HG03565 (cell line): ENCODE results near the gene AK2.
A peak's percentile ranks its signal among the peaks of the same experiment; 100 is the strongest.
"Not testable (repeated sequence)": the region's sequence is repeated elsewhere in the genome, so short reads cannot be mapped to it uniquely, and the experiment has no call there.

ENCODE experiments used
- ATAC-seq: cut with Tn5 transposase; IDR thresholded peaks from one replicate; pipeline ENCODE4 v1.9.1; 2021; ENCODE audit warnings: mild to moderate bottlenecking, moderate library complexity; ENCODE audit not compliant: unreplicated experiment

Gene AK2

GRCh38 chr1:32978854-32979253 lies 57.8 kb downstream of the AK2 start:
- no peak for ATAC-seq

GRCh38 chr1:32977546-32978087 lies 59.1 kb downstream of the AK2 start:
- no peak for ATAC-seq

- not testable (repeated sequence) for ATAC-seq
These were observed 61.6 kb downstream of the AK2 start for GRCh38 chr1:32975055-32975454.

GRCh38 chr1:32973458-32973857 lies 63.2 kb downstream of the AK2 start:
- not testable (repeated sequence) for ATAC-seq

- no peak for ATAC-seq
These were observed 63.8 kb downstream of the AK2 start for GRCh38 chr1:32972814-32973428.

GRCh38 chr1:32971576-32971975 lies 65.1 kb downstream of the AK2 start:
- ATAC-seq = no peak

GRCh38 chr1:32971156-32971555 lies 65.5 kb downstream of the AK2 start:
- no peak for ATAC-seq

- ATAC-seq = no peak
These were observed 67.1 kb downstream of the AK2 start for GRCh38 chr1:32969566-32969965.

GRCh38 chr1:32967888-32968568 lies 68.7 kb downstream of the AK2 start:
- ATAC-seq = no peak

- ATAC-seq = no peak
These were observed 69.8 kb downstream of the AK2 start for GRCh38 chr1:32966900-32967299.

GRCh38 chr1:32965251-32965747 lies 71.4 kb downstream of the AK2 start:
- ATAC-seq = no peak

- peak; percentile 70 for ATAC-seq
These were observed 72.0 kb downstream of the AK2 start, which contains the start of gene RNF19B for GRCh38 chr1:32964461-32965250. Gene RNF19B, minus strand, starts transcription at chr1:32964809. Its CDS starts 124 bp downstream, at chr1:32964685.

GRCh38 chr1:32963746-32964460 lies 72.8 kb downstream of the AK2 start:
- ATAC-seq = peak; percentile 23

GRCh38 chr1:32962248-32962896 lies 74.3 kb downstream of the AK2 start:
- no peak for ATAC-seq

- ATAC-seq = no peak
These were observed 75.8 kb downstream of the AK2 start for GRCh38 chr1:32960819-32961355.

GRCh38 chr1:32960342-32960741 lies 76.3 kb downstream of the AK2 start:
- no peak for ATAC-seq

- ATAC-seq = no peak
These were observed 77.9 kb downstream of the AK2 start for GRCh38 chr1:32958827-32959226.
